ENCODE data around the gene IL12RB1.

DNA sequence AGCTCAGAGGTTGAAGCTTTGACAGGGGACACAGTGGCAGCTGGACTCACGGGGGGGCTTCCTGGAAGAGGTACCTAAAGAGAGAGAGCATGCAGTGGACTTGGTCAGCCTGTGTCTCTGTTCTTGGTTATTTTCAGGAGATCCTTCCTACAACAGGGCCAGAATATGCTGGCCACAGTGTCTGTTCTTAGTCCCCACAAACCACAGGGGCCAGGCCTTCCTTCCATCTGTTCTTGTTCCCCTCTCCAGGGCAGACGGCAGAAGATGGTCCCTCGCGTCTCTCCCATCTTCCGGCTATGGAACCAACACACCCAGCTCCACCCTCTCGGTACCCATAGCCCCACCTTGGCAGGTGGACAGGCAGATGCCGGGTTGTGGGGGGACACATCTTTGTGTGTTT lies 35.7 kb upstream of the IL12RB1 start:
- TF ChIP-seq, protein P1, sequence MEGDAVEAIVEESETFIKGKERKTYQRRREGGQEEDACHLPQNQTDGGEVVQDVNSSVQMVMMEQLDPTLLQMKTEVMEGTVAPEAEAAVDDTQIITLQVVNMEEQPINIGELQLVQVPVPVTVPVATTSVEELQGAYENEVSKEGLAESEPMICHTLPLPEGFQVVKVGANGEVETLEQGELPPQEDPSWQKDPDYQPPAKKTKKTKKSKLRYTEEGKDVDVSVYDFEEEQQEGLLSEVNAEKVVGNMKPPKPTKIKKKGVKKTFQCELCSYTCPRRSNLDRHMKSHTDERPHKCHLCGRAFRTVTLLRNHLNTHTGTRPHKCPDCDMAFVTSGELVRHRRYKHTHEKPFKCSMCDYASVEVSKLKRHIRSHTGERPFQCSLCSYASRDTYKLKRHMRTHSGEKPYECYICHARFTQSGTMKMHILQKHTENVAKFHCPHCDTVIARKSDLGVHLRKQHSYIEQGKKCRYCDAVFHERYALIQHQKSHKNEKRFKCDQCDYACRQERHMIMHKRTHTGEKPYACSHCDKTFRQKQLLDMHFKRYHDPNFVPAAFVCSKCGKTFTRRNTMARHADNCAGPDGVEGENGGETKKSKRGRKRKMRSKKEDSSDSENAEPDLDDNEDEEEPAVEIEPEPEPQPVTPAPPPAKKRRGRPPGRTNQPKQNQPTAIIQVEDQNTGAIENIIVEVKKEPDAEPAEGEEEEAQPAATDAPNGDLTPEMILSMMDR (IDR thresholded peaks at IDR 0.05) = no peak
- TF ChIP-seq POLR2A (IDR thresholded peaks at IDR 0.05) = no peak
- TF ChIP-seq POLR2AphosphoS5 (IDR thresholded peaks at IDR 0.05) = no peak

Measured in stomach (tissue), 4 donors.